ENCODE data around the gene RCAN3.

Gene RCAN3

DNA sequence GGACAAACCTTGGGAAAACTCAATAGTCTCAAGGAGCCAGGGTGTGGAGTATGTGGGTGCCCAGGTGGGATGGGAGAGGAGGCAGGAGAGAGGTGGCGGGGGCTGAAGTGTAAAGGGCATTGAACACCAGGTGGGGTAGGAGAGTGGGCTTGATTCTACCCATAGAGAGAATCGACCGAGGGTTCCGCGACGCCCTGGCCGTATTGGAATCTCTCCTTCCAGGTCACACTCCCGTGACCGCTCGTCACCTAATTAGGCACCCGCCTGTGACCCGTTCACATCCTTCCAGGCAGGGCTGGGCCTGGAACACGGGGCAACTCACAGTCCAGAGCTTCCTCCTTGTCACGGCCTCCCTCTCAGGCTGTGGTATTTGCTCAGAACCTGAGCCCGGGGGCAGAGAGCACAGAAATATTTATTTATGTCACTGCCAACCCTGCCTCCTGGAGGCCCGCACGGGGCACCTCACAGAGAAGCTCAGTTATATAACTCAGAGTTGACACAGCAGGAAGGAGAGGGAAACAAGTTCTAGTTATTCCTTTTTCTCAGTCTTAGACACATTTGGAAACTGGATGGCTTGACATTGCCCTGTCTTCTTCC lies 65.3 kb downstream of the RCAN3 start:
- peak; percentile 34 for DNase-seq
- Mint-ChIP-seq H3K9me3 (no peaks in the 10 kb centered on the region), H3K4me1 (peaks cover 19% of the 10 kb centered on the region), H3K4me3 (no peak overlapping the region), H3K27me3 (ENCODE audit: low read depth, poor library complexity) (peaks cover 16% of the 10 kb centered on the region), H3K27ac (peak overlapping the region; percentile 46), H3K36me3 (ENCODE audit: low read depth) (no peaks in the 10 kb centered on the region)
- TF ChIP-seq, protein P1, sequence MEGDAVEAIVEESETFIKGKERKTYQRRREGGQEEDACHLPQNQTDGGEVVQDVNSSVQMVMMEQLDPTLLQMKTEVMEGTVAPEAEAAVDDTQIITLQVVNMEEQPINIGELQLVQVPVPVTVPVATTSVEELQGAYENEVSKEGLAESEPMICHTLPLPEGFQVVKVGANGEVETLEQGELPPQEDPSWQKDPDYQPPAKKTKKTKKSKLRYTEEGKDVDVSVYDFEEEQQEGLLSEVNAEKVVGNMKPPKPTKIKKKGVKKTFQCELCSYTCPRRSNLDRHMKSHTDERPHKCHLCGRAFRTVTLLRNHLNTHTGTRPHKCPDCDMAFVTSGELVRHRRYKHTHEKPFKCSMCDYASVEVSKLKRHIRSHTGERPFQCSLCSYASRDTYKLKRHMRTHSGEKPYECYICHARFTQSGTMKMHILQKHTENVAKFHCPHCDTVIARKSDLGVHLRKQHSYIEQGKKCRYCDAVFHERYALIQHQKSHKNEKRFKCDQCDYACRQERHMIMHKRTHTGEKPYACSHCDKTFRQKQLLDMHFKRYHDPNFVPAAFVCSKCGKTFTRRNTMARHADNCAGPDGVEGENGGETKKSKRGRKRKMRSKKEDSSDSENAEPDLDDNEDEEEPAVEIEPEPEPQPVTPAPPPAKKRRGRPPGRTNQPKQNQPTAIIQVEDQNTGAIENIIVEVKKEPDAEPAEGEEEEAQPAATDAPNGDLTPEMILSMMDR (IDR thresholded peaks at IDR 0.05) = no peak

DNA sequence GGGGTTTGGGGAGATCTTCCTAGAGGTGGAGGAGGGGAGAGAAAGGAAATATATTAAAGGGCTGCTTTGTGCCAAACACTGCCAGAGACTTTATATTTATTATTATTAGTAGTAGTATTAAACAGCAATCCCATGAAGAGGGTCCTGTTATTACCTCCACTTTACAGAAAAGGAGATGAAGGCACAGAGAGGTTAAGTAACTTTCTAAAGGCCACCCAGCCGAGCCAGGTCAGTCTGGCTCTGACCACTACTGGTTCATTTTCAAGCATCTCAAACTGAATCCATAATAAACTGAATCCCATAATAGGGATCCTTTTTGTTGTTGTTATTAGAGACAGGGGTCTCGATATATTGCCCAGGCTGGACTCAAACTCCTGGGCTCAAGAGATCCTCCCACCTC lies 65.8 kb downstream of the RCAN3 start:
- DNase-seq = no peak
- H3K27ac Mint-ChIP-seq = no peak overlapping the region
- H3K4me3 Mint-ChIP-seq = no peak overlapping the region
- no peaks in the 10 kb centered on the region for H3K9me3 Mint-ChIP-seq
- TF ChIP-seq, protein P1 (IDR thresholded peaks at IDR 0.05) = no peak
- peaks cover 19% of the 10 kb centered on the region for H3K4me1 Mint-ChIP-seq
- H3K36me3 Mint-ChIP-seq (ENCODE audit: low read depth) = no peaks in the 10 kb centered on the region
- H3K27me3 Mint-ChIP-seq (ENCODE audit: low read depth, poor library complexity) = peaks cover 18% of the 10 kb centered on the region

DNA sequence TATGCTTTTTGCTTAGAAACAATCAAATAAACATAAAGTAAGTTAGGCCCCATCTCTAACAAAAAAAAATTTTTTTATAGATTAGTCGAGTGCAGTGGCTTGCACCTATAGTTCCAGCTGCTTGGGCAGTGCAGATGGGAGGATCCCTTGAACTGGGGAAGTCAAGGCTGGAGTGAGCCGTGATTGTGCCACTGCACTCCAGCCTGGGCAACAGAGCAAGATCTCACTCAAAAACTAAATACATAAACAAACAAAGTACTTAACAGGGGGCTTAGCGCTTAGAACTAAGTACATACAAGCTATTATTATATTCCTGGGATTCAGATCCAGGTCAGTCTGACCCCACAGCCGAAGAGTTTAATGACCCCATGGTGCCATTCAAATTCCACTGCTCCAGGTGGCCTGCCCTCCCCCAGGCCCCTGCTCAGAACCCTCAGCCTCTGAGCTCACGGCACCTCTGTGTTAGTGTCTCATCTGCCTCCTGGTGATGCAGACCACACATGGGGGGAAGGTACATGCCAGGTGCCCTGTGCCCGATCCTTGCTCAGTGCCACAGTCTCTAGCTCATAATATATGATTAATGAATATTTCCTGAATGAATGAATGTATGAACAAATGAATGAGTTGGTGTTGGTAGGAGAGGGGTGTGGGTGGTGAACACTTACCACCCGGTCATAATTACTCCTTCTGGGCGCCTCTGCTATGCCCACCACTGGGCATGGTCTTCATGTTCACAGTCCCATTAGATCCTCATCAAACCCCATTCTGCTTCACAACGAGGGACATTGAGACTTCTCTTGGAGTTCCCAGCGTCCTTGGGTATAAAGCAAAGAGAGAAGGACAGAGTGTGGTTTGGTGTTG lies 67.9 kb downstream of the RCAN3 start:
- H3K36me3 Mint-ChIP-seq (ENCODE audit: low read depth) = no peaks in the 10 kb centered on the region
- no peaks in the 10 kb centered on the region for H3K9me3 Mint-ChIP-seq
- H3K4me3 Mint-ChIP-seq = no peak overlapping the region
- H3K27ac Mint-ChIP-seq = no peak overlapping the region
- DNase-seq = no peak
- peaks cover 19% of the 10 kb centered on the region for H3K4me1 Mint-ChIP-seq
- peaks cover 10% of the 10 kb centered on the region for H3K27me3 Mint-ChIP-seq (ENCODE audit: low read depth, poor library complexity)
- TF ChIP-seq, protein P1 (IDR thresholded peaks at IDR 0.05) = no peak

DNA sequence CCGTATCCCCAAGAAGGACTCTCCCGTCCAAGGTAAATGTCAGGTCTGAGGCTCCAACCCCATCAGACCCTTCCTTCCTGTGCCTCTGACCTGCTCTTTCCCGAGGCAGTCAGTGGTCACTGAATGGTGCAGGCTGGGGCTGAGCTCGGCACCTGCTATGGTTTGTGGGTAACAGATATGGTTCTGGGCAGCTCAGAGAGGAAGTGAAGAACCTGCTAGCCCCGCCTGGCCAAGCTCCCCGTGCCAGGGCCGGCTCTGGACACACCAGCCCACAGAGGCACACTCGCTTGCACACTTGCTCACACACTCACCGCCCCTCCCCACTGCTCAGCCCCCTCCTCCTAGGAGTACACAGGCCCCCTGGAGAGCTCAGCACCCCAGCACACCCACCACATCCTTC lies 69.7 kb downstream of the RCAN3 start:
- no peaks in the 10 kb centered on the region for H3K36me3 Mint-ChIP-seq (ENCODE audit: low read depth)
- TF ChIP-seq, protein P1 (IDR thresholded peaks at IDR 0.05) = no peak
- H3K4me3 Mint-ChIP-seq = no peak overlapping the region
- no peak overlapping the region for H3K27ac Mint-ChIP-seq
- DNase-seq = no peak
- H3K27me3 Mint-ChIP-seq (ENCODE audit: low read depth, poor library complexity) = peaks cover 8% of the 10 kb centered on the region
- no peaks in the 10 kb centered on the region for H3K9me3 Mint-ChIP-seq
- peaks cover 12% of the 10 kb centered on the region for H3K4me1 Mint-ChIP-seq

DNA sequence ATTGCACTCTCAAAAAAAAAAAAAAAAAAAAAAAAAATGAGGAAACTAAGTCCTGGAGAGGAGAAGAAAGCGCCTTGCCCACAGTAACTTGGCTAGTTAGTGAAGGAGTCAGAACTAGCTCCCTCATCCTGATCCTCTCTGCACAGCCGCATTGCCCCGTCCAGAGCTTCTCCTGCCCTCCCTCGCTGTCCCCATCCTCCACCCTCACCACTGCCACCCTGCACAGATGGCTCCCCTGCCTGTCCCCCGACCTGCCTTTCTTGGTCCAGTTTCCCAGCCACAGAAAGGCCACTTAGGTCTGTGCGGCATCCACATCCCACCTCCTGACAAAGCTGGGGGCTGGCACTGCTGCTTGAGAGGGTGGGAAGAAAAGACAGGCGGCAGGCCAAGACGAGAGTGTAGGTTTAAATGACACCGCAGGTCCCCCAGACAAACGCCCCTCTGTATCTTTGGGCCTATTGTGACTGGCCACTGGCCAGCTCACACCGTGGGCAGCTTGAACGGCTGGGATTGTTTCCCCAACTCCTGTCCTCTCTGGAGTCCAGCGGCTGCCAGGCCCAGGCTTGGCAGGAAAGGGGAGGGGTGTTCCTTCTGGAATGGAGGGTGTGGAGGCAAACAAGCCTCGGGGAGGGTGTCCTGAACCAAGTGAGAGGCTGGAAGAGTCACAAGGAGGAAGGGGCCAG lies 73.4 kb downstream of the RCAN3 start:
- Mint-ChIP-seq H3K4me1 (no peaks in the 10 kb centered on the region), H3K4me3 (no peak overlapping the region), H3K9me3 (no peaks in the 10 kb centered on the region), H3K36me3 (ENCODE audit: low read depth) (no peaks in the 10 kb centered on the region), H3K27ac (no peak overlapping the region), H3K27me3 (ENCODE audit: low read depth, poor library complexity) (peaks cover 12% of the 10 kb centered on the region)
- TF ChIP-seq, protein P1 (IDR thresholded peaks at IDR 0.05) = no peak
- no peak for DNase-seq

All from nephron progenitor cell (in vitro differentiated cells).